Natural killer cell (primary cell): ENCODE data around the gene HNRNPAB. TPM values are rescaled to one million over a fixed set of nuclear protein-coding genes. Genes with fewer than 3 reads are reported as not detected.

Experiments used
- ATAC-seq, 3 donors: fragments of 150-1000 bp in 2 of 3; fragments of 200-7000 bp in 1 of 3; cut with Tn5 transposase; 1 replicate in 1 of 3; 2 replicates in 2 of 3; pipeline ENCODE4 v1.10.0; 2021; ENCODE audit warnings: mild to moderate bottlenecking in 2 of 3, moderate library complexity in 2 of 3
- DNase-seq, 2 donors: peaks; one replicate each; pipeline versions ENCODE4 v3.0.0 to v3.0.0-alpha.2; 2013 to 2021; ENCODE audit warnings: mixed read lengths in 1 of 2
- H3K27ac ChIP-seq: one replicate; pipeline ENCODE4 v1.5.1; 2013; ENCODE audit warnings: mild to moderate bottlenecking, low read length
- H3K27me3 ChIP-seq: one replicate; pipeline ENCODE4 v1.6.1; 2013; ENCODE audit warnings: low read length; ENCODE audit not compliant: control insufficient read depth, insufficient read depth
- H3K36me3 ChIP-seq: one replicate; pipeline ENCODE4 v1.6.1; 2013; ENCODE audit warnings: low read length; ENCODE audit not compliant: control insufficient read depth, insufficient read depth
- H3K4me1 ChIP-seq: one replicate; pipeline ENCODE4 v1.6.1; 2013; ENCODE audit warnings: low read length; ENCODE audit not compliant: control insufficient read depth, insufficient read depth
- H3K4me3 ChIP-seq: one replicate; pipeline ENCODE4 v1.5.1; 2013; ENCODE audit warnings: low read length
- H3K9me3 ChIP-seq: one replicate; pipeline ENCODE4 v1.6.1; 2013; ENCODE audit warnings: low read length; ENCODE audit not compliant: control insufficient read depth, insufficient read depth
- H3K27ac Mint-ChIP-seq, 2 donors: one replicate each; pipeline ENCODE4 v1.8.0; 2022; ENCODE audit warnings: mild to moderate bottlenecking in 2 of 2, mixed read lengths in 2 of 2, moderate library complexity in 1 of 2
- H3K27me3 Mint-ChIP-seq, 2 donors: one replicate each; pipeline ENCODE4 v1.8.0; 2022; ENCODE audit warnings: low read depth in 2 of 2, mixed read lengths in 2 of 2
- H3K36me3 Mint-ChIP-seq: one replicate; pipeline ENCODE4 v1.8.0; 2022; ENCODE audit warnings: mixed read lengths
- H3K4me1 Mint-ChIP-seq, 2 donors: one replicate each; pipeline ENCODE4 v1.8.0; 2022; ENCODE audit warnings: mixed read lengths in 2 of 2
- H3K4me3 Mint-ChIP-seq: one replicate; pipeline ENCODE4 v1.8.0; 2022; ENCODE audit warnings: mild to moderate bottlenecking, moderate library complexity, mixed read lengths
- H3K9me3 Mint-ChIP-seq, 2 donors: one replicate each; pipeline ENCODE4 v1.8.0; 2022; ENCODE audit warnings: mixed read lengths in 2 of 2
- CTCF ChIP-seq: fragments of 200-600 bp; IDR thresholded peaks from one replicate; pipeline ENCODE4 v1.8.0; 2022; ENCODE audit warnings: antibody characterized with exemption
- WGBS: methylation state at CpG from one replicate; pipeline ENCODE4 v1.1.7; 2013; ENCODE audit warnings: missing lambda C conversion rate; ENCODE audit not compliant: insufficient coverage; 5-methylcytosine and 5-hydroxymethylcytosine counted together
- intact Hi-C: fragments of 100-400 bp; cut with micrococcal nuclease; formaldehyde crosslinking; loops from one replicate; pipeline ENCODE4 v1.14.2; 2022
- total RNA-seq, 4 donors: library from RNA; stranded (reverse); fragments of 120-200 nt in 1 of 4; gene quantifications; one replicate each; pipeline versions ENCODE4 v1.2.3 to v1.2.4, GENCODE V29; 2013 to 2022

Gene HNRNPAB
- total RNA-seq, 3 donors from 2014 or later (not counting 1 experiment from before 2014, with no cell fraction given) = 77.6 to 98.4 (median 88.4) TPM

GRCh38 chr5:178170455-178170854 lies 33.9 kb upstream of the HNRNPAB start:
- no peak for DNase-seq
- H3K36me3 ChIP-seq = no peaks in the 10 kb centered on the region
- no peak for ATAC-seq
- H3K4me3 ChIP-seq = no peak overlapping the region
- H3K36me3 Mint-ChIP-seq = no peaks in the 10 kb centered on the region
- H3K27ac ChIP-seq = no peak overlapping the region
- peaks cover 0 to 7% of the 10 kb centered on the region in 2 donors for H3K27me3 Mint-ChIP-seq
- no peaks in the 10 kb centered on the region for H3K9me3 ChIP-seq
- no peak overlapping the region for H3K27ac Mint-ChIP-seq
- H3K4me1 Mint-ChIP-seq = no peaks in the 10 kb centered on the region
- intact Hi-C loops = no loop called here
- no peaks in the 10 kb centered on the region for H3K4me1 ChIP-seq
- 100% methylated on average over 1 of the region's 2 CpGs for WGBS
- TF ChIP-seq CTCF = no peak
- no peaks in the 10 kb centered on the region for H3K27me3 ChIP-seq
- H3K4me3 Mint-ChIP-seq = no peak overlapping the region
- no peaks in the 10 kb centered on the region for H3K9me3 Mint-ChIP-seq

- DNase-seq (no peak), ATAC-seq (no peak)
- intact Hi-C loops = no loop called here
- Mint-ChIP-seq H3K27me3 (peaks cover 1 to 2% of the 10 kb centered on the region in 2 donors), H3K4me1 (no peaks in the 10 kb centered on the region), H3K27ac (no peak overlapping the region), H3K9me3 (no peaks in the 10 kb centered on the region), H3K36me3 (no peaks in the 10 kb centered on the region), H3K4me3 (no peak overlapping the region)
- H3K27ac ChIP-seq = no peak overlapping the region
- no peak overlapping the region for H3K4me3 ChIP-seq
- no peak for TF ChIP-seq CTCF
- no peaks in the 10 kb centered on the region for H3K36me3 ChIP-seq
- H3K9me3 ChIP-seq = no peaks in the 10 kb centered on the region
- H3K4me1 ChIP-seq = no peaks in the 10 kb centered on the region
- 87% methylated on average over 3 of the region's 3 CpGs for WGBS
- H3K27me3 ChIP-seq = no peaks in the 10 kb centered on the region
Measured at GRCh38 chr5:178174456-178174855, 29.9 kb upstream of the HNRNPAB start.

GRCh38 chr5:178176791-178177190 lies 27.5 kb upstream of the HNRNPAB start:
- DNase-seq (no peak), ATAC-seq (no peak)
- H3K9me3 ChIP-seq = no peaks in the 10 kb centered on the region
- Mint-ChIP-seq H3K27ac (no peak overlapping the region), H3K36me3 (no peaks in the 10 kb centered on the region), H3K4me1 (no peaks in the 10 kb centered on the region), H3K4me3 (no peak overlapping the region), H3K9me3 (no peaks in the 10 kb centered on the region), H3K27me3 (peaks cover 6 to 7% of the 10 kb centered on the region in 2 donors)
- H3K27me3 ChIP-seq = no peaks in the 10 kb centered on the region
- intact Hi-C loops = no loop called here
- H3K4me3 ChIP-seq = no peak overlapping the region
- no peaks in the 10 kb centered on the region for H3K4me1 ChIP-seq
- no peak for TF ChIP-seq CTCF
- H3K36me3 ChIP-seq = no peaks in the 10 kb centered on the region
- H3K27ac ChIP-seq = no peak overlapping the region
- 57% methylated on average over 5 of the region's 6 CpGs for WGBS

- H3K4me1 ChIP-seq = no peaks in the 10 kb centered on the region
- H3K27ac Mint-ChIP-seq = no peak overlapping the region
- no peaks in the 10 kb centered on the region for H3K9me3 ChIP-seq
- H3K27me3 ChIP-seq = no peaks in the 10 kb centered on the region
- intact Hi-C loops = no loop called here
- no peaks in the 10 kb centered on the region for H3K36me3 ChIP-seq
- no peak overlapping the region for H3K4me3 Mint-ChIP-seq
- H3K4me1 Mint-ChIP-seq = no peaks in the 10 kb centered on the region
- H3K4me3 ChIP-seq = no peak overlapping the region
- no peak for TF ChIP-seq CTCF
- ATAC-seq (no peak), DNase-seq (no peak)
- 78% methylated on average over 8 of the region's 8 CpGs for WGBS
- H3K9me3 Mint-ChIP-seq = no peaks in the 10 kb centered on the region
- H3K27me3 Mint-ChIP-seq = peaks cover 6 to 7% of the 10 kb centered on the region in 2 donors
- H3K27ac ChIP-seq = no peak overlapping the region
- H3K36me3 Mint-ChIP-seq = no peaks in the 10 kb centered on the region
Measured at GRCh38 chr5:178177569-178177968, 26.8 kb upstream of the HNRNPAB start.
